OCI-LY1 (cell line): ENCODE measurements around the gene KCNC4.

Experiments
- H2AFZ ChIP-seq: fragments of 200-600 bp; sonication (generic), shearing (Covaris generic); 2 replicates; pipeline ENCODE4 v1.6.0; 2014; ENCODE audit warnings: antibody characterized with exemption, mild to moderate bottlenecking, low read length
- H3F3A ChIP-seq: fragments of 200-600 bp; sonication (generic), shearing (Covaris generic); 2 replicates; pipeline ENCODE4 v1.6.0; 2014; ENCODE audit warnings: mild to moderate bottlenecking, antibody characterized with exemption, low read length, moderate library complexity; ENCODE audit not compliant: insufficient read depth
- H3K27ac ChIP-seq: fragments of 200-600 bp; sonication (generic); 2 replicates; pipeline ENCODE4 v1.5.1; 2014; ENCODE audit warnings: low read length, mixed run types, mild to moderate bottlenecking, low read depth; ENCODE audit not compliant: poor library complexity, severe bottlenecking
- H3K27me3 ChIP-seq: fragments of 200-600 bp; sonication (generic); 2 replicates; pipeline ENCODE4 v1.6.0; 2014; ENCODE audit warnings: antibody characterized with exemption, mild to moderate bottlenecking, low read length, moderate library complexity; ENCODE audit not compliant: insufficient read depth
- H3K36me3 ChIP-seq: fragments of 200-600 bp; sonication (generic); 2 replicates; pipeline ENCODE4 v1.6.1; 2014; ENCODE audit warnings: mild to moderate bottlenecking, antibody characterized with exemption, low read length, moderate library complexity, mixed read lengths; ENCODE audit not compliant: insufficient read depth
- H3K4me1 ChIP-seq: fragments of 200-600 bp; sonication (generic); 2 replicates; pipeline ENCODE4 v1.5.1; 2014; ENCODE audit warnings: mild to moderate bottlenecking, low read length, moderate library complexity; ENCODE audit not compliant: insufficient read depth, severe bottlenecking
- H3K4me2 ChIP-seq: fragments of 200-600 bp; sonication (generic), shearing (Covaris generic); 2 replicates; pipeline ENCODE4 v1.6.1; 2014; ENCODE audit warnings: low read length
- H3K4me3 ChIP-seq: fragments of 200-600 bp; sonication (generic); 2 replicates; pipeline ENCODE4 v1.5.1; 2014; ENCODE audit warnings: low read length, low read depth, mild to moderate bottlenecking, mixed read lengths; ENCODE audit not compliant: poor library complexity, severe bottlenecking
- H3K79me2 ChIP-seq: fragments of 200-600 bp; shearing (Covaris generic); 2 replicates; pipeline ENCODE4 v1.6.1; 2016; ENCODE audit warnings: mixed run types, low read length, mixed read lengths; ENCODE audit not compliant: insufficient read depth
- H3K9ac ChIP-seq: fragments of 200-600 bp; sonication (generic), shearing (Covaris generic); 2 replicates; pipeline ENCODE4 v1.6.1; 2014; ENCODE audit warnings: mild to moderate bottlenecking, low read length, mixed read lengths
- H3K9me2 ChIP-seq: fragments of 200-600 bp; sonication (generic), shearing (Covaris generic); 2 replicates; pipeline ENCODE4 v1.6.1; 2014; ENCODE audit warnings: low read depth, mild to moderate bottlenecking, low read length, mixed read lengths
- H3K9me3 ChIP-seq: fragments of 200-600 bp; shearing (Covaris generic); 2 replicates; pipeline ENCODE4 v1.6.1; 2014; ENCODE audit warnings: low read length, mixed read lengths
- H4K20me1 ChIP-seq: fragments of 200-600 bp; sonication (generic), shearing (Covaris generic); 2 replicates; pipeline ENCODE4 v1.6.0; 2016; ENCODE audit warnings: mild to moderate bottlenecking, low read length; ENCODE audit not compliant: insufficient read depth
- CTCF ChIP-seq: fragments of 200-600 bp; sonication (generic), shearing (Covaris generic); IDR thresholded peaks from 2 replicates; pipeline ENCODE4 v1.5.1; 2017; ENCODE audit warnings: mild to moderate bottlenecking, antibody characterized with exemption, low read length, moderate library complexity, mixed read lengths
- EZH2 ChIP-seq: fragments of 200-600 bp; sonication (generic), shearing (Covaris generic); IDR thresholded peaks from 2 replicates; pipeline ENCODE4 v1.8.0; 2017; ENCODE audit warnings: borderline replicate concordance, mixed run types, mild to moderate bottlenecking, antibody characterized with exemption, low read length, moderate library complexity, mixed read lengths

KCNC4 gene

DNA sequence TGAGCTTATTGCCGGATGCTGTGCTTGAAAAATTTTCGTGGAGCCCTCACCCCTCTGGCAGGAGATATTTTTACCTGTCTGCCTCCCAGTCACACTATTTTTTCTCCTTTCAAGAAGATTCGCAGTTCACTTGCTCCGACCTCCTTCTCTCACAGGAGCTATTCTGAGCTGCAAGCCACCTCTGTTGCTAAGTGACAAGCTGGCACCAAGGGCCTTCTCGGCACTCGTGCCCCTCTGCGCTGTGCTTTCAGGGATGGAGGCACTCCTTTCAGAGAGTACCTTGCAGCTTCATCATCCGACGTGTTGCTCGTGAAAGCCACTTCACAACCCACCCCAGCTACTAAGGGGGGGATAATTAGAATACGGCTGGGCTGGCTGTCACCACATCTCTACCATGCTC lies 48.3 kb upstream of the KCNC4 start:
- Histone ChIP-seq H3K4me1 (no peaks in the 10 kb centered on the region), H3K9me2 (no peaks in the 10 kb centered on the region), H3F3A (no peaks in the 10 kb centered on the region), H3K9me3 (no peaks in the 10 kb centered on the region), H3K27ac (no peak overlapping the region), H2AFZ (no peak overlapping the region), H3K79me2 (no peaks in the 10 kb centered on the region), H3K36me3 (no peaks in the 10 kb centered on the region), H4K20me1 (no peaks in the 10 kb centered on the region), H3K27me3 (0 out of 2 replicates have a peak, but pooled peaks cover 5% of the 10 kb centered on the region), H3K4me2 (no peak overlapping the region), H3K9ac (no peak overlapping the region), H3K4me3 (no peak overlapping the region)
- no peak for TF ChIP-seq EZH2
- no peak for TF ChIP-seq CTCF

- TF ChIP-seq EZH2 (no peak), CTCF (no peak)
Measured at GRCh38 chr1:110163591-110163990, 46.5 kb upstream of the KCNC4 start.

DNA sequence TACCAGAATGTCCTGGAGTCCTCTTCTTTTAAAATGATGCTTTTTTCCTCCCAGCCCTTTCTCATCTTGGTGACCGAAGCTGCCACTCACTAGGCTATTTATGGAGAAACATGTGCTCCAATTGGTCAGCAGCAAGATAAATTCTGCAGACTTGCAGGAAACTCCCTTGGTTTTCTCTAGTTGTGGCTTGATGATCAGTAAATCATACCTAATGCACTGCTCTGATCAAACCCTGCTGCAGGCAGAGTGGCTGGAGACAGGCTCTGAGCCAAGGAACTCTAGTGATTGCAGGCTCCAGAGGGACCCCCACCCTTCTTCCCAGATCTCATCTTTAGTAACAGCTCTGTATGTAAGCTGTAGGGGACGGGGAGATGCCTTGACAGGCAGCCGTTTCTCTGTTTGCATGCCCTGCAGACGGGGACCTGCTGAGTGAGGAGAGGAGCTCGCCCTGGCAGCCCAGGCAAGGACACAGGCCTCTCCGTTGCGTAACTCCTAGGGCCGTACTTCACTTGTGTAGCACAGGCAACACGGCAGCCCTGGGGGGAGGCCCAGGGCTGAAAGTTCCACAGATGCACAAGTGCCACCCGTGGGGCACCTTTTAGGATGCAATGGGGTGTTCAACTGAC lies 45.3 kb upstream of the KCNC4 start:
- no peak overlapping the region for H3K4me3 ChIP-seq
- H3F3A ChIP-seq, result no peaks in the 10 kb centered on the region
- no peaks in the 10 kb centered on the region for H3K9me2 ChIP-seq
- H3K27ac ChIP-seq, result no peak overlapping the region
- no peaks in the 10 kb centered on the region for H3K79me2 ChIP-seq
- no peak overlapping the region for H3K9ac ChIP-seq
- no peak for TF ChIP-seq EZH2
- TF ChIP-seq CTCF, result no peak
- H3K27me3 ChIP-seq, result 0 out of 2 replicates have a peak, but pooled peaks cover 5% of the 10 kb centered on the region
- H3K4me2 ChIP-seq, result no peak overlapping the region
- H4K20me1 ChIP-seq, result no peaks in the 10 kb centered on the region
- H3K36me3 ChIP-seq, result no peaks in the 10 kb centered on the region
- H2AFZ ChIP-seq, result no peak overlapping the region
- H3K9me3 ChIP-seq, result no peaks in the 10 kb centered on the region
- no peaks in the 10 kb centered on the region for H3K4me1 ChIP-seq

More at GRCh38 chr1:110163591-110163990, 46.5 kb upstream of the KCNC4 start:
- Histone ChIP-seq H3K79me2 (no peaks in the 10 kb centered on the region), H2AFZ (no peak overlapping the region), H3K9me2 (no peaks in the 10 kb centered on the region), H3K9me3 (no peaks in the 10 kb centered on the region), H3K4me2 (no peak overlapping the region), H3K36me3 (no peaks in the 10 kb centered on the region), H3K9ac (no peak overlapping the region), H3K27ac (no peak overlapping the region), H3F3A (no peaks in the 10 kb centered on the region), H3K4me3 (no peak overlapping the region), H3K4me1 (no peaks in the 10 kb centered on the region), H3K27me3 (0 out of 2 replicates have a peak, but pooled peaks cover 5% of the 10 kb centered on the region), H4K20me1 (no peaks in the 10 kb centered on the region)
